ENCODE results near the gene TMEM222.
"Not testable (repeated sequence)": the region's sequence is repeated elsewhere in the genome, so short reads cannot be mapped to it uniquely, and the experiment has no call there.

Gene TMEM222

DNA sequence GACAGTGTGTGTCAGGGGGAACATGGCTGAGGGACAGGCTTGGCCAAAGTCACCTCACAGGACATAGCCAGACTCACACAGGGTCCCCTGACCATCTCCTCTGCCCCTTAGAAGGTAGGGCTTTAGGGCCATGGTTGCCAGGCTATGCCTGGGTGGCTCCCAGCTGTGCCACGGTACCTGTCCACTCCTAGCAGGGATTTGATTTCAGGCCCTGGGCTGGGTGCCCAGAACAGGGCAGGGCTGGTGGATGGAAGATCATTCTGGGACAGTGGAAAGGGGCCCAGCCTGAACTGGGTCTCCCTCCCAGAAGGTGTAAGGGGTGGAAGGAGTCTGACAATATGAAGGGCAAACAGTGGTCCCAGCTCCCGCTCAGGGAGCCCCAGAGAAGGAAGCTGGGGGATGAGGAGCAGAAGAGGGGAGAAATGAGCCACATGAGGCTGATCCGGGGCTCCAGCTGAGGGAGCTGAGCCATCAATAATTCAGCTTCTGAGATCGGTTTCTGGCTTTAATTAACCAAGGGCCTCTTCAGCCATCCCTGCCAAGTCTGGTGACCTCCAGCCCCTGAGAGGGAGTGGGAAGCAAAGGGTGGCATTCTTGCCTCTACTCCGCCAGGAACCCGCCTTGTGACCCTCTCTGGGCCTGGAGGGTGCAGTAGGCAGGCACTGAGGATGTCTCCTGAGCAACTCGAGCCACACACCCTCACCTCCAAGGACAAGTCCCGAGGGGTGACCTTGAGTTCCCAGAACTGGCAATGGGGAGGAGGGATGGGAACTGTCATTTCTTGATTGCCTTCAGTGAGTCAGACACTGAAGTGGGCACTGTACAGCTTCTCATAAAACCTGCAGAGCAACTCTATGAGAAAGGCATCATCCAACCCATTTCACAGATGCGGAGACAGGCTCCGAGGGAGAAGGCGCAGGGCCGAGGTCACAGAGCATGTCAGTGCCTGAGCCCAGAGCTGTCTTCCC lies 59.1 kb downstream of the TMEM222 start:
- no peak for DNase-seq

DNA sequence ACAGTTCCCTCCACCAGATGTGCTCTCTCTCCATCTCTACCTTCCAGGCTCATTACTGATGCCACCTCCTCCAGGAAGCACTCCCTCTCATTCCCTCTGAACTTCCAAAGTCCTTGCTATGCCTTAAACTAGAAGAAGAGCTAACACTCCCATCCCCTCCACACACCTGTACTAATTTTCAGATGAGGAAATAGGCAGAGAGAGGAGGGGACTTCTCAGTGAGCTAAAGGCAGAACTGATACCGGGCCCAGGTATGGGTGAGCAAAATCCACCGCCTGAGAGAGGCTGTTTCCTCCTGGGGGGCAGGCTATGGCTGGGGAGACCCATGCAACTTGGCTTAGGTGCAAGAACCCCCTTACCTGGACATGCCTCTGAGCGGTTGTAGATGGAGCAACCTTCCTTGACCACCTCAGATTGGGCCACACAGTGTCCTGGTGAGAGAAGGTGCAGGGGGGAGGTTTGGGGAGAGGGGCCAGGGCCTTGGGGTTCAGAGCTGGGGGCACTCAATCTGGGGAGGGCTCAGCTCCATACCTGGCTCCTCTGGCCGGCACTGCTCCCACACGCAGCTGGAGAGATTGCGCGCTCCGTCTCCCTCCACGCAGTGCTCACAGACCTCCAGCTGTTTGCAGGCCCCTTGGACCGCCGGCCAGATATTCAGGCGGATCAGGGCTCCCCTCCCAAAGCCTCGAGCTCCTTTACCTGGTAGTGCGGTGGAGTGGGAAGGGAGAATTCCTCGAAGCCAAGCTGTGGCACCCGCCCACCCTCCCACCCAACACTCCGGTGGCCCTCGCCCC lies 60.2 kb downstream of the TMEM222 start:
- no peak for DNase-seq

DNA sequence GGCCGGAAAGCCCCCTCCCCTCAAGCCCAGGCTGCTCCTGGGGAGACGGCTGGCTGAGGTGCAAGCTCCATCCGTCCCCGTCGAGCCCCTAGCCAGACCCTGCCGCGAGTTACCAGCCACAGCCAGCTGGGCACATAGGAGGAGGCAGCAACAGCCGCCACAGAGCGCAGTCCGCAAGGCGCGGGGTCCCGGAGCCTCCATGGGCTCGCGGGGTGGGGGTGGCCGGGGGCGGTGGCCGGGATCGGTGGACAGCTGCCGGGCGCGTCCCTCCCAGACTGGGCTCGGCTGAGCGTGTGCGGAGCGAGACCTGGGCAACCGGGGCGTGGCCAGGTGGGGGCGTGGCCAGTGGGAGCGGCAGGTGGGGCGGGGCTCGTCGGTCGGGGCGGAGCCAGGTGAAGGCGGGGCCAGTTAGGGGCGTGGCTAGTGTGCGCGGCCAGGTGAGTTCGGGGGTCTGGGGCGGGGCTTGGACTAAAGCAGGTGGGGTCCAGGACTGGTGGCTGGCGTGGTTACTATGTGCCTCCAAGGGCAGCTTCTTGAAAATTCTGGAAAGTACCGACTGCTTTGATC lies 61.2 kb downstream of the TMEM222 start, which contains the start of gene CD164L2:
TSS of gene CD164L2 (minus strand) at position 295 of the 567 bp plus-strand sequence. CDS start at position 201, 94 bp downstream.
- peak; percentile 24 to 57 for DNase-seq

DNA sequence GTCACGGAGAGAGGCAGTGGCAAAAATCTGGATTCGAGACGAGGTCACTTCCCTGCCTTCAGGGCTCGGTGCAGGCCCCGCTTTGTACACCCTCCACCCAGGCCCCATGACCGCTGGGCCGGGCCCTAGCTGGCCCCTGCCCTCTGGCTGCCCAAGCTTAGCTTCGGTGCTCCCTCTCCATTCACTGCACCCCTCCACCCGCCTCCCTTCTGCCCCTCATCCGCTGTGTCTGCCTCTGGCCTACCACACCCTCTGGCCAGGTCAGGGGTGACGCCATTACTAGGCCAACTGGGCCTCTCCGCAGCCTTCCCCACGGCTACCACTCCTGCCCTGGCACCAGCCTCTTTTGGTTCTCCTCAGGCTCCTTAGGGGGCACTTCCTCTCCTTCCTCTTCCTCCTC lies 61.7 kb downstream of the TMEM222 start:
- DNase-seq: no peak

DNA sequence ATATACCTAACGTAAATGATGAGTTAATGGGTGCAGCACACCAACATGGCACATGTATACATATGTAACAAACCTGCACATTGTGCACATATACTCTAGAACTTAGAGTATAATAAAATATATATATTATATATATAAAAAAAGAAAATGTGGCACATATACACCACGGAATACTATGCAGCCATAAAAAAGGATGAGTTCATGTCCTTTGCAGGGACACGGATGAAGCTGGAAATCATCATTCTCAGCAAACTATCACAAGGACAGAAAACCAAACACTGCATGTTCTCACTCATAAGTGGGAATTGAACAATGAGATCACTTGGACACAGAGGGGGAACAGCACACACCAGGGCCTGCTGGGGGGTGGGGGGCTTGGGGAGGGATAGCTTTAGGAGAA lies 62.8 kb downstream of the TMEM222 start:
- not testable (repeated sequence) for DNase-seq

Data from NCI-H1930 (cell line).